Gastrocnemius medialis (tissue), 4 donors: Measurements from ENCODE around the gene CHRNA4.

Source experiments
- POLR2A ChIP-seq, 2 donors: fragments of 450-650 bp; IDR thresholded peaks; one replicate each; pipeline ENCODE4 v1.6.1; 2017; ENCODE audit warnings: antibody characterized with exemption in 2 of 2, mild to moderate bottlenecking in 2 of 2, moderate library complexity in 2 of 2
- TF ChIP-seq, protein P1 (sequence below), 5 experiments: fragments of 450-650 bp in 3 of 5; fragments of 200-600 bp in 2 of 5; sonication (generic) in 2 of 5; IDR thresholded peaks in 4 of 5; conservative IDR thresholded peaks in 1 of 5; 1 replicate in 4 of 5; 2 replicates in 1 of 5; pipeline ENCODE4 v1.5.1; 2016 to 2019; ENCODE audit warnings: antibody characterized with exemption in 5 of 5, mild to moderate bottlenecking in 3 of 5, moderate library complexity in 3 of 5

DNA sequence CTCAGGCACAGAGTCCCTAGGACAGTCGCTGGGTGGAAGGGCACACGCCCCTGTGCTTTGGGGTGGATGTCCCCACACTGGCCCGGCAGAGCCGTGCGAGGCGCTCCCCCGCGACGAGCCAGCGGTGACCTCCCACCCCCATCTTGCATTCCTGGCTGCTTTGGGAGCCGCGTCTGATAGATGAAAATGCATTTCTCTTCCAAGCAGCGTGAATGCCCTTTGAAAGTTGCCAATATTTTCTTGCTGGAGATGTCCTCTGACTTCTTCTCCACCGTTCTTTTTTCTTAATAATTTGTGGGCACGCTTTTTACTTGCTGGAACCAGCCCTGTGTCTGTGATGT lies 38.2 kb downstream of the CHRNA4 start:
- TF ChIP-seq POLR2A (IDR thresholded peaks at IDR 0.05), result no peak
- TF ChIP-seq, protein P1, sequence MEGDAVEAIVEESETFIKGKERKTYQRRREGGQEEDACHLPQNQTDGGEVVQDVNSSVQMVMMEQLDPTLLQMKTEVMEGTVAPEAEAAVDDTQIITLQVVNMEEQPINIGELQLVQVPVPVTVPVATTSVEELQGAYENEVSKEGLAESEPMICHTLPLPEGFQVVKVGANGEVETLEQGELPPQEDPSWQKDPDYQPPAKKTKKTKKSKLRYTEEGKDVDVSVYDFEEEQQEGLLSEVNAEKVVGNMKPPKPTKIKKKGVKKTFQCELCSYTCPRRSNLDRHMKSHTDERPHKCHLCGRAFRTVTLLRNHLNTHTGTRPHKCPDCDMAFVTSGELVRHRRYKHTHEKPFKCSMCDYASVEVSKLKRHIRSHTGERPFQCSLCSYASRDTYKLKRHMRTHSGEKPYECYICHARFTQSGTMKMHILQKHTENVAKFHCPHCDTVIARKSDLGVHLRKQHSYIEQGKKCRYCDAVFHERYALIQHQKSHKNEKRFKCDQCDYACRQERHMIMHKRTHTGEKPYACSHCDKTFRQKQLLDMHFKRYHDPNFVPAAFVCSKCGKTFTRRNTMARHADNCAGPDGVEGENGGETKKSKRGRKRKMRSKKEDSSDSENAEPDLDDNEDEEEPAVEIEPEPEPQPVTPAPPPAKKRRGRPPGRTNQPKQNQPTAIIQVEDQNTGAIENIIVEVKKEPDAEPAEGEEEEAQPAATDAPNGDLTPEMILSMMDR (IDR thresholded peaks at IDR 0.05 in 4 of 5, conservative IDR thresholded peaks at IDR 0.05 in 1 of 5), result no peak
